ENCODE measurements around the gene ADAMTSL5.
"Not testable (repeated sequence)": the region's sequence is repeated elsewhere in the genome, so short reads cannot be mapped to it uniquely, and the experiment has no call there.

The ADAMTSL5 gene

DNA sequence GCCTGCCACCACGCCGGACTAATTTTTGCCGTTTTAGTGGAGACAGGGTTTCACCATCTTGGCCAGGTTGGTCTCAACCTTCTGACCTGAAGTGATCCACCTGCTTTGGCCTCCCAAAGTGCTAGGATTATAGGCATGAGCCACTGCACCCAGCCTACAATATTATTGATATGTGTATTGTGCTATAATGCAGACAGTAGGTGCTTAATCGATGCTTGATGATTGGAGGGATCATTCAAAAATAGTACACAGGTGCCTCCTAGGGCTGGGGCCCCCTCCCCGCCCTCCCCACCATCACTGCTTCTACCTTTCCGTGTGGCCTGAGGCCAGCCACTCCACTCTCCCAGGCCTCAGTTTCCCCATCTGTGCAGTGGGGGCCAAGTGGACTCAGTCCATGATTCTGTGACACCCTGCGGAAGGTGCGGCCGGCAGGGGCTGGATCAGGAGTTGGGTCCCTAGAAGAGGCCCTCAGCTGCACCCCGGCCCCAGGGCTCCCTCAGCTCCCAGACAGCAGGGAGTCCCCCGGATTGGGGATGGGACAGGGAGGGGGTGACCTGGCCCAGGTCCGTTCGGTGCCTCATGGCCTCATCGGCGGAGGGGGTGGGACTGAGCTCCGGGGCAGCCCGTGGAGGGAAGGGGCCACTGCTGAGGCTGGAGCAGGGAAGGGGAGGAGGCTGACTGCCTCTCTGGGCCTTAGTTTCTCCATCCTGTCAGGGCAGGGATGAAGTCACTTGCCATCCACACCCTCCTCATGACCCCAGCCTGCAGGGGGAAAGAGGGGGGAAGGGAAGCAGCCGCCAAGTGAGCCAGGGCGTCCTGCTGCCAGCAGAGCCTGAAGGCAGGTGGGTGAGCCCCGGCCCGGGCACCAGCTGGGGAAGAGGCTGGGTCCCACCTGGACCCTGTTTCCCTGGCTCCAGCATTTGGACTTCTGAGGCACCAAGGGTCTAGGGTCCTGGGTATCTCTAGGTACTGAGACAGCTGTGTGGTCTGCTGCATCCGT, 1.2 kb downstream of the ADAMTSL5 start:
- no peak for DNase-seq

DNA sequence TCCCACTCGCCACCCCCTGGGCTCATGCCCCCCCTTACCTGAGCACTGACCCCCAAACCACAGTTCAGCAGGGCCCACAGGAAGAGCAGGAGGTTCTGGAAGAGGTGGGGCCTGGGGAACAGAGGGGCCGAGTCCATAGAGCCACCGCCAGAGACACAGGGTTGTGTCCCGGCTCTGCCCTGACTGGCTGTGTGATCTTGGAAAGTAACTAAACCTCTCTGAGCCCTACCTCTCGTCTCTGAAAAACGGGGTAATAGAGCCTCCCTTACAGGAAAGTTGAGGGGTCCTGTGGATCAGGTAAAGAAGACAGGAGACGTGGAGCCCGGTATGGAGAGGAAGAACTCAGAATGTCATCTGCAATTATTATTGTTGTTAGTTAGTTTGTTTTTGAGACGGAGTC, 2.0 kb downstream of the ADAMTSL5 start:
- no peak for DNase-seq

- DNase-seq = no peak
Measured at GRCh38 chr19:1510442-1510806, 2.4 kb downstream of the ADAMTSL5 start.

GRCh38 chr19:1509602-1510441, 3.0 kb downstream of the ADAMTSL5 start:
- no peak for DNase-seq

GRCh38 chr19:1508507-1508856, 4.3 kb downstream of the ADAMTSL5 start:
- DNase-seq = no peak

DNA sequence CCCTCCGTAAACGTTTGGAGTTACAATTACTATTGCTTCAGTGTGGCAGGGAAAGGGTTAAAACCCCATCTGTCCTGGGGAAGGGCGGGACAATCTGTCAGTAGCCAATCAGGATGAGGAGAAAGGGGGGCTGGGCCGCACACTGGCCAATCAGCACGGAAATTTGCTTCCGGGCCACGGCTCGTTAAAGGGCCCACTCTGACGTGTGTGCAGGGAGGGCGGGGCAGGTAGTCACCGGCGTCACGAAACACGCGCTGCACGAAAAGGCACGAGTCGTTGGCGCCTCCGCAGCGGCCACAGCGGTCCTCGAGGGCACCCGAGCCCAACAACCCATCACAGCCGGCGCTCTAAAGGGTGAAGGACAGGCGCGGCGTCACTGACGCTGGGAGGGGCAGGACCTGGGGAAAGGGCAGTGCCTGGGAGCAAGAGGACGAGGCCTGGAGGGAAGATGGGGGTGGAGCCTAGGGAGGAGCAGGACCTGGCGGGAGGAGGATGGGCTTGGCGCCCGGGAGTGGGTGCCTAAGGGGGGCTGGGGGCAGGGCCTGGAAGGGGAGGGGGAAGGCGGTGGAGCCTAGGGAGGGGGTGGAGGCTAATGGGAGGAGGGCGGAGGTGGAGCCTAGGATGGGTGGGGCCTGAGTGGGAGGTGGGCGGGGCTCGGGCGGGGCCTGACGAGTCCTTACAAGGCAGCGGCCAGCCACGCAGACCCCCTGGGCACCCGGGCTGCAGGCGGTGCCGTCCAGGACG, 4.9 kb downstream of the ADAMTSL5 start:
- DNase-seq = peak; percentile 89

DNA sequence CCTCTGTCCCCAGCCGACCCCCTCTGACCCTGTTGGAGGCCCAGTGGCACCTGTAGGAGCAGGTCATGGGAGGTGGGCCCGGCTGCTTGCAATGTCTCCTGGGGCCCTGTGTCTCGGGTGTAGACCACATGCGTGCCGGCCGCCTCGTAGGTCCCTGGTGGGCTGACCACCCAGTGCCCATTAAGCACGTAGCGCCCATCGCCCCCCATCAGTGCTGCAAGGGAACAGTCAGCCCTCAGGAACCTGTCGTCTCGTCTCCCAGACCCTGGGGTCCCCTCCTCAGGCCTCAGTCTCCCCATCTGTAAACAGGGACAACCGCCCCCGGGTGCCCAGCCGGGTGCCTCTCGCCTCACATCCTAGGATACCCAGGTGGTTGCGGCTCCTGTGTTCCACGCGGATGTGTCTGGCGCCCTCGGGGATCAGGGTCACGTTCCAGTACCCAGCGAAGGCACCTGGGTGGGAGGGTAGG, 5.6 kb downstream of the ADAMTSL5 start:
- no peak for DNase-seq

DNA sequence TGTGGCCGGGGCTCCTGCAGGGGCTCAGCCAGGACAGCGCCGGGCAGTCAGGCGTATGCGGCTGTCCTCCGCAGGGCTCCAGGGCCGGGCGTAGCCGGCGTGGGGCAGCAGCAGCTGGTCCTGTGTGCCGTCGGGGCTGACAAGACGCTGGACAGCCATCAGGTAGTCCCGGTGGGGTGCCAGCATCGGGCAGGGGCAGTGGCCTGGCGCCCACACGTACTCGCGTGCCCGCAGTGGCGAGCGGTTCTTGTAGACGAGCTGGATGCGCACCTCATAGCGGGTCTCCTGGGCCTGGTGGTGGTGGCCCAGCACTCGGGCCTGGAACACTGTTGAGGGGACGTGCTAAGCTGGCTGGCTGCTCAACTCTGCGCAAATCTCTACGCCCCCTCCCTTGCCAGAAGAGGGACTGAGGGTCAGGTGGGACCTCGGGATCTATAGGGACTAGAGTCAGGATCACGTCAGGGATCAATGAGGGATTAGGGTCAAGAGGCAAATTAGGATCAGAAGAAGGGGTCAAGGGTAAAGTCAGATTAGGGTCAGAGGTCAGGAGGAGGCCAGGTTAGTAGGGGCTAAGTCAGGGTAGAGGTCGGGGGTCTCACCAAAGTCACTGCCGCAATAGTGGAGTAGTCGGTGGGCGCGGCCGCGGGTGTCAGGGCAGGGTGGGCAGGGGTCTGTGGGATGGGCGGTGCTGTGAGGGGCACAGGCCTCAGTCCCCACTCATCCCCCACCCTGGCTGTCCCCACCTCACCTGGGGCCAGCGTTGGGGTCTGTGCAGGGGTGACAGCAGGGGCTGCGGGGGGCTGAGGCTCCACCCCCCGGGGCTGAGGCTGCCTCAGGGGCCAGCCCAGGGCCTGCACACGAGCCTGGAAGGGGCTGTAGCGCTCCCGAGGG, 6.6 kb downstream of the ADAMTSL5 start:
- no peak for DNase-seq

DNA sequence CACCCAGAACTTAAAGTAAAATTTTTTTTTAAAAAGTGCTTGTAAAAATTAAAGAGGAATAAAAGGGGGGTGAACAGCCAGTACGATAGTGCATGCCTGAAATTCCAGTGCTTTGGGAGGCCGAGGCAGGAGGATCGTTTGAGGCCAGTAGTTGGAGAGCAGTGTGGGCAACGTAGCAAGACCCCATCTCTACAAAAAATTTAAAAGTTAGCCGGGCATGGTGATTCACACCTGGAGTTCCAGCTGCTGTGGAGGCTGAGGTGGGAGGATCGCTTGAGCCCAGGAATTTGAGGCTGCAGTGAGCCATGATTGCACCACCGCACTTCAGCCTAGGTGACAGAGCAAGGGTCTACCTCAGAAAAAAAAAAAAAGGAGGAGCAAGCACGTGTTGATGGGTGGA, 7.8 kb downstream of the ADAMTSL5 start:
- DNase-seq = no peak

DNA sequence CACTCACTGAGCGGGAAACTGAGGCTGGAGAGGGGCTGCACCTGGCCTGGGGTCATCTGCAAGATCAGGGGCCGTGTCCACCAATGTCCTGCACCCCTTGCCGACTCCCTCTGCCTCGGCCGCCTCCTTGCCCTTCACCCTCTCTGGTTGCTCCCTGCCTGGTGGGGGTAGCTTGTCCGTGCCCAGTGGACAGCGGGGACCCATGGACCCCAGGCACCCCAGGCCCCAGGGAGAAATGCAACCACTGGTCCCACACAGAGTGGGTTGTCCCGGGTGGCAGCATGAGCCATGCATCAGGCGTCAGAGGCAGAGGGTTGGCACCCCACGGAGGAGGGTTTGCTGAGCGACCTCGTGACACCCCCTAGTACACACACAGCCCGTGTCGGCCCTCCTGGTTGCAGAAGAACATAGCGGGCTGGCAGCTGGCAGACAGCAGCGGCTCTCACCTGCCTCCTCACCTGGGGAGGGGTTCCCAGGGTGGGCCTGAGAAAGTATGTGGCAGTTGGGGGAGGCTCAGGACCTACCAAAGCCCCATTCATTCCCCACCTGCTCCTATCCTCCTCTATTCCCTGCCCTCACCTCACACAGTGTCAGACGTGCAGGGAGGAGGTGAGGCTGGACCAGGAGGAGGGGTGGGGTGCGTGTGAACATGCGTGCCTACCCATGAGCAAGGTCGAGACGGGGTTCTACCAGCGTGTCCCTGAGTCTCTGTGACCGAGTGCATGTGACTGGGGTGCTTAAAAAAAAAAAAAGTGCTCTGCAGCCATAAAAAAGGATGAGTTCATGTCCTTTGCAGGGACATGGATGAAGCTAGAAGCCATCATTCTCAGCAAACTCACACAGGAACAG, 8.7 kb downstream of the ADAMTSL5 start:
- DNase-seq = no peak

DNA sequence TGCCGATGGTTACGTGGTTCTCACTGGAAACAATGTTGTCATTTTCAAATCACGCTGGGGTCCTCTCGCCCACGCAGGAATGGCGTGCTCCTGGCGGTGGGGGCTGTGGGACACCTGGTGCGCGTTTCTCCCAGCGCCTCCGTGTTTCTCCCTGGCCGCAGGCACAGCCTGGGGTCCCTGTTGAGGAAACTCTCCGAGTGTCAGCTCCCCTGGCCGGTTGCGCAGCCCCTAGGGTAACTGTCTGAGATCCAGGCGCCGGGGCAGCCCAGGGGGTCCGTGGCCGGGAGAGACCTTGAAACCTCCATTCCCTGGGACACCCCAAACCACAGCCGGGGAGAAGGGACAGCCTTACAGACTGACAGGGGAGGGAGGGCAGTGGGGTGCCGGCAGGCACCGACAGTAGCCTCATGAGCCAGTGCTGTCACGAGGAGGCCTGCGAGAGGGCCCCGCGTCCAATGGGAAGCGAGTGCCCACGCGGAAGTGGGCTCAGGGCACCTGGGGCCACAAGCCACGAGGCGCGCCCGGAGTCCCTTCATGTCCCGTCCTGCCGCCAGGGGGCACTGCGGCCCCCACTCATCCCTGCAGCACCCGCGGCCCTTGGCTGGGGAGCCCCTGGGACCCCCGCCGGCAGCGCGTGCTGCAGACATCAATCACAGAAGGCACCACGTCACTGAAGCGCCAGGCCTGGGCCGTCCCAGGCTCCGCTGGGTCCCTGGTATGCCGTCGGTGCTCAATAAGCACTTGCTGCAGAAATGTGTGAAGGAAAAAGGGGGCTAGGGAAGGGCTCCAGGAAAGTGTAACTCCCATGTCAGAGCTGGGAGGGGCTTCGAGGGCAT, 9.5 kb downstream of the ADAMTSL5 start:
- DNase-seq = no peak

GRCh38 chr19:1502433-1503088, 10.3 kb downstream of the ADAMTSL5 start:
- DNase-seq = no peak

- DNase-seq = no peak
Measured at GRCh38 chr19:1501200-1501595, 11.6 kb downstream of the ADAMTSL5 start.

GRCh38 chr19:1499231-1499630, 13.6 kb downstream of the ADAMTSL5 start:
- DNase-seq = not testable (repeated sequence)

DNA sequence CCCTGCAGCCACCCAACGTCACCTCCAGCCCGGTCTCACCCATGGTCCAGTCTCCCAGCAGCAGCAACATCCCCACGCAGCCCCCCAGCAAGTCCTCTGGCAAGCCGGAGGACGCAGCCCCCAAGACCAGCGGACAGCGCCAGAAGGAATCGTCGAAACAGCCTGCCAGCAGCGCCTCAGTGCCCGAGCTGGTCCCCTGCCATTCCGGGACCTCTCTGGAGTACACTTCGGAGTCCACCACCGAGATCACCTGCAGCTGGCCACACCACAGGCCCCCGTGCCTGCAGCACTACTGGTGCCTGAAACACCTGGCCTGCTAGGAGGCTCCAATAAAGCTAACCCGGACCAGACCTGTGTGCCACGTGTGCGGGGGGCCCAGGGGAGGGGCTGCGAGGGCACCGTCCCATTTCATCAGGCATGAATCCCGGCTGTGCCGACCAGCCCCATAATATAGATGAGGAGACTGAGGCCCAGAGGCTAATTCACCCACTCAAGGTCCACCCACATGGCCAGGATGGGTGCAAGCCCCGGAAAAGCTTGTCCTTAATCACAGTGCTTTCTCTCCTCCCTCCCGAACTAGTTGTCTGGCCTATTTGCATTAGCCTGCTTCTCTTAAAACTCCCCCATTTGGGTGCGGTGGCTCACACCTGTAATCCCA, 15.1 kb downstream of the ADAMTSL5 start:
- no peak for DNase-seq

DNA sequence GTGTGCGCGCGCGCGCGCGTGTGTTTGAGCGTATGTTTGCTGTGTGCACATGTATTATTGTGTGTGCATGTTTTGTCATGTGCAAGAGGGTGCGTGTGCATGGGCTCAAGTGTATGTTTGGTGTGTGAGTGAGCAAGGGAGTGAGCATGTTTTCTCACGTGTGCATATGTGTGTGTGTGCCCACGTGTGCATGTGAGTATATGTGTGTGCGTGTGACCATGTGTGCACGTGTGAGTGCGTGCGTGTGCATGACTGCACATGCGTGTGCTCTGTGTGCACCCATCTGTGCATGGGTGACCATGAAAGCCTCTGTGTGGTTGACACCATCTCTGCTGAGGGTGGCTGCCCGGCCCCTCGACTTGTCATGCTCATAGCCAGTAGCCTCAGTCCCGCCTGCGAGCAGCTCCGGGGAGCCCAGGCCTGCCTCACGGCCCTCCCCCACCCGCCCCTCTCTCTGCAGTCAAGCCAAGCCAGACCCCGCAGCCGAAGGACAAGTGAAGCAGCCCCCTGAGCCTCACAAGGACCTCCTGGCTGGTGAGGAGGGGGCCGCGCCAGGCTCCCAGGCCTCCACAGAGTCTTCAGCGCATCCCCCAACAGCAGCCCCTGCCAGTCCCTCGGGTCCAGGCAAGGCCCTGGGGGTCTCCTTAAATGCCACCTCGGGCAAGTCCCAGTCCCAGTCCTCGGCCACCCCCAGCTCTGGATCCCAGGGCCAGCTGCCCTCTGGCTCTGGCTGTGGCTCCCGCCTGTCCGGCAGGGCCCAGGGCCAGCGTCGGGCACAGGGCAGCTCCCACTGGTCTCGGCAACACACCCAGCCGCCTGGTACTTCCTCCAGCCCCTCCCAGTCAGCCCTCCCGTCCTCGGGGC, 15.9 kb downstream of the ADAMTSL5 start:
- no peak for DNase-seq

DNA sequence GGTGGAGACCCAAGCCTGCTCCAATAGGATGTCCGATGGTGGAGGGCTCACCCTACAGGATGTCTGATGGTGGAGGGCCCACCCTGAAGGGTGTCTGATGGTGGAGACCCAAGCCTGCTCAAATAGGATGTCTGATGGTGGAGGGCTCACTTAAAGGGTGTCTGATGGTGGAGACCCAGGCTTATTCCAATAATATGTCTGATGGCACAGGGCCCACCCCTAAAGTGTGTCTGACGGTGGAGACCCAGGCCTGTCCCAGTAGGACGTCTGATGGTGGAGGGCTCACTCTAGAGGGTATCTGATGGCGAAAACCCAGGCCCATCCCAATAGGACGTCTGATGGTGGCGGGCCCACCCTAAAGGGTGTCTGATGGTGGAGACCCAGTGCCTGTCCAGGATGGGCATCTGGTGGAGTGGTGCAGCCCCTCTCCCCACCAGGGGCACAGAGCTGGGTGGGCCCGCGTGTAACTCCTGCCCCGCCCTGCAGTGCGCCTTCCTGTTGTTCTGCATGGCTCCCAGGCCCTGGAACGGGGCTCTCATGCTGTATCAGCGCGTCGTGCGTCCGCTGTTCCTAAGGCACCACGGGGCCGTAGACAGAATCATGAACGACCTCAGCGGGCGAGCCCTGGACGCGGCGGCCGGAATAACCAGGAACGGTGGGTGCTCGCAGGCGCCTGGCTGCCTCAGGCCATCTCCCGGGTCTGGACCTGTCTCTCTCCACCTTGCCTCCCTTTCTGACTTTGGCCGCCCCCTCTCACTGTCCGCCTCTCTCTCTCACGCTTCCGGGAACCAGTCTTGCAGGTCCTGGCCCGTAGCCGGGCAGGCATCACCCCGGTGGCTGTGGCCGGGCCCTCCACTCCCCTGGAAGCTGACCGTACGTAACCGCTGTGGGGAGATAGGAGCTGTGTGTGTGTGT, 16.8 kb downstream of the ADAMTSL5 start:
- DNase-seq = no peak
